ENCODE results near the gene CAPN9.

- TF ChIP-seq NFE2L1 (tag; IDR thresholded peaks at IDR 0.05; ENCODE audit: borderline replicate concordance, low read depth) = no peak
- no peak for TF ChIP-seq JUN (IDR thresholded peaks at IDR 0.05; ENCODE audit: borderline replicate concordance, low read depth, low read length)
- no peak for TF ChIP-seq JUN (CRISPR knock-in tag; IDR thresholded peaks at IDR 0.05; ENCODE audit: borderline replicate concordance)
- TF ChIP-seq SNRNP70 (optimal IDR thresholded peaks at IDR 0.05; ENCODE audit: low read depth, low read length) = no peak
- no peak for TF ChIP-seq HIVEP1 (CRISPR knock-in tag; IDR thresholded peaks at IDR 0.05)
- TF ChIP-seq NFIC (IDR thresholded peaks at IDR 0.05) = no peak
- no peak for TF ChIP-seq SP1 (CRISPR knock-in tag; IDR thresholded peaks at IDR 0.05)
- no peak for TF ChIP-seq REST (IDR thresholded peaks at IDR 0.05; ENCODE audit: borderline replicate concordance)
- TF ChIP-seq REST (CRISPR knock-in tag; IDR thresholded peaks at IDR 0.05; ENCODE audit: low read depth) = no peak
- no peak for TF ChIP-seq NCOA6 (IDR thresholded peaks at IDR 0.05)
- no peak for TF ChIP-seq POLR2A (conservative IDR thresholded peaks at IDR 0.05)
- TF ChIP-seq CHD7 (IDR thresholded peaks at IDR 0.05; ENCODE audit: low read depth, low read length) = no peak
Measured at GRCh38 chr1:230771773-230772354, 24.7 kb downstream of the CAPN9 start.
